Activated B cell treated with CpG ODN at 0.5 μM for 24 hours (primary cell): ENCODE results near the gene SORCS1. TPM values are rescaled to one million over a fixed set of nuclear protein-coding genes. Genes with fewer than 3 reads are reported as not detected.

ENCODE experiments used
- ATAC-seq: fragments of 200-7000 bp; cut with Tn5 transposase; one replicate; pipeline ENCODE4 v1.10.0; 2021; ENCODE audit warnings: low read depth, mild to moderate bottlenecking, moderate library complexity
- CTCF ChIA-PET: fragments of 350-600 bp; sonication (Branson Sonifier 250); formaldehyde crosslinking; loops from one replicate; lab custom pipeline; 2021; ENCODE audit warnings: antibody characterized with exemption; lab: Charles Lee
- POLR2A ChIA-PET: fragments of 350-600 bp; sonication (Branson Sonifier 250); formaldehyde crosslinking; loops from one replicate; lab custom pipeline; 2021; ENCODE audit warnings: antibody characterized with exemption; lab: Charles Lee
- DNase-seq: peaks from one replicate; pipeline ENCODE4 v3.0.0; 2022
- H3K27ac Mint-ChIP-seq: one replicate; pipeline ENCODE4 v1.8.0; 2020; ENCODE audit warnings: mixed read lengths
- H3K27me3 Mint-ChIP-seq: one replicate; pipeline ENCODE4 v1.8.0; 2021; ENCODE audit warnings: mixed read lengths
- H3K36me3 Mint-ChIP-seq: one replicate; pipeline ENCODE4 v1.8.0; 2021; ENCODE audit warnings: low read depth, mixed read lengths
- H3K4me1 Mint-ChIP-seq: one replicate; pipeline ENCODE4 v1.8.0; 2021; ENCODE audit warnings: mixed read lengths
- H3K4me3 Mint-ChIP-seq: one replicate; pipeline ENCODE4 v1.8.0; 2020; ENCODE audit warnings: mild to moderate bottlenecking, mixed read lengths
- H3K9me3 Mint-ChIP-seq: one replicate; pipeline ENCODE4 v1.8.0; 2020; ENCODE audit warnings: mixed read lengths
- CTCF ChIP-seq: fragments of 200-600 bp; IDR thresholded peaks from one replicate; pipeline ENCODE4 v1.8.0; 2022; ENCODE audit warnings: antibody characterized with exemption, mild to moderate bottlenecking
- intact Hi-C: fragments of 100-400 bp; cut with micrococcal nuclease; formaldehyde crosslinking; loops from one replicate; pipeline ENCODE4 v1.15.1; 2024
- total RNA-seq: library from RNA; stranded (reverse); gene quantifications from 2 replicates; pipeline ENCODE4 v1.2.3, GENCODE V29; 2022

SORCS1 gene
- total RNA-seq, 1 donor from 2014 or later = not detected

GRCh38 chr10:106873770-106874603 is 290.5 kb downstream of the SORCS1 start:
- H3K27ac Mint-ChIP-seq = no peak overlapping the region
- H3K4me3 Mint-ChIP-seq = no peak overlapping the region
- no peaks in the 10 kb centered on the region for H3K27me3 Mint-ChIP-seq
- intact Hi-C loops = no loop called here
- no peak for DNase-seq
- H3K4me1 Mint-ChIP-seq = no peaks in the 10 kb centered on the region
- H3K9me3 Mint-ChIP-seq = peaks cover 9% of the 10 kb centered on the region
- no peak for ATAC-seq
- CTCF ChIA-PET = no interaction called here
- POLR2A ChIA-PET = no interaction called here
- no peaks in the 10 kb centered on the region for H3K36me3 Mint-ChIP-seq
- no peak for TF ChIP-seq CTCF

- peaks cover 12% of the 10 kb centered on the region for H3K9me3 Mint-ChIP-seq
- H3K27me3 Mint-ChIP-seq = no peaks in the 10 kb centered on the region
- no peak overlapping the region for H3K27ac Mint-ChIP-seq
- ChIA-PET CTCF (no interaction called here), POLR2A (no interaction called here)
- TF ChIP-seq CTCF = no peak
- intact Hi-C loops = no loop called here
- no peaks in the 10 kb centered on the region for H3K4me1 Mint-ChIP-seq
- no peaks in the 10 kb centered on the region for H3K36me3 Mint-ChIP-seq
- no peak for DNase-seq
- ATAC-seq = no peak
- no peak overlapping the region for H3K4me3 Mint-ChIP-seq
These were observed 292.3 kb downstream of the SORCS1 start for GRCh38 chr10:106872176-106872575.

GRCh38 chr10:106866244-106866845 is 298.2 kb downstream of the SORCS1 start:
- ChIA-PET CTCF (no interaction called here), POLR2A (no interaction called here)
- Mint-ChIP-seq H3K36me3 (no peaks in the 10 kb centered on the region), H3K4me3 (no peak overlapping the region), H3K9me3 (peaks cover 6% of the 10 kb centered on the region), H3K27me3 (no peaks in the 10 kb centered on the region), H3K27ac (no peak overlapping the region), H3K4me1 (no peaks in the 10 kb centered on the region)
- no peak for TF ChIP-seq CTCF
- DNase-seq (no peak), ATAC-seq (no peak)
- intact Hi-C loops = no loop called here

GRCh38 chr10:106864031-106864430 is 300.5 kb downstream of the SORCS1 start:
- H3K9me3 Mint-ChIP-seq = peaks cover 3% of the 10 kb centered on the region

More at GRCh38 chr10:106864031-106864430, 300.5 kb downstream of the SORCS1 start:
- ChIA-PET POLR2A (interaction anchor here (0.7 kb wide), 1 partner anchor 28 kb away, joined by 10 read pairs; no protein-coding TSS in a partner anchor), CTCF (no interaction called here)
- TF ChIP-seq CTCF = no peak
- Mint-ChIP-seq H3K36me3 (no peaks in the 10 kb centered on the region), H3K27ac (no peak overlapping the region), H3K4me3 (no peak overlapping the region), H3K4me1 (no peaks in the 10 kb centered on the region), H3K27me3 (no peaks in the 10 kb centered on the region)
- no peak for ATAC-seq
- intact Hi-C loops = no loop called here
- DNase-seq = no peak
